WERI-Rb-1 (cell line): ENCODE data around the gene CITED2.

Source experiments
- DNase-seq: peaks from one replicate; pipeline ENCODE4 v3.0.0-alpha.2; 2020
- H3K27ac ChIP-seq: fragments of 250-450 bp; sonication (Bioruptor Pico); 2 replicates; pipeline ENCODE4 v1.5.1; 2020; ENCODE audit warnings: mild to moderate bottlenecking, moderate library complexity
- H3K27me3 ChIP-seq: fragments of 250-450 bp; sonication (Bioruptor Pico); 2 replicates; pipeline ENCODE4 v1.5.1; 2021; ENCODE audit warnings: mild to moderate bottlenecking, low read depth, moderate library complexity; ENCODE audit not compliant: insufficient read depth, severe bottlenecking
- H3K36me3 ChIP-seq: fragments of 250-450 bp; sonication (Bioruptor Pico); 2 replicates; pipeline ENCODE4 v1.5.1; 2020; ENCODE audit warnings: mild to moderate bottlenecking, moderate library complexity
- H3K4me3 ChIP-seq: 2 replicates; pipeline ENCODE4 v1.5.1; 2011; ENCODE audit warnings: low read depth, mild to moderate bottlenecking, control low read depth, low read length
- H3K9me3 ChIP-seq: fragments of 250-450 bp; sonication (Bioruptor Pico); 2 replicates; pipeline ENCODE4 v1.5.1; 2021; ENCODE audit warnings: mild to moderate bottlenecking, moderate library complexity; ENCODE audit not compliant: severe bottlenecking
- CTCF ChIP-seq: IDR thresholded peaks from 2 replicates; pipeline ENCODE4 v1.5.1; 2011; ENCODE audit warnings: low read depth, mild to moderate bottlenecking, control low read depth, inconsistent platforms, low read length

Gene CITED2

GRCh38 chr6:139354189-139354588 lies 20.3 kb downstream of the CITED2 start:
- no peaks in the 10 kb centered on the region for H3K36me3 ChIP-seq
- no peaks in the 10 kb centered on the region for H3K27me3 ChIP-seq
- H3K4me3 ChIP-seq, result no peak overlapping the region
- no peak for TF ChIP-seq CTCF
- H3K9me3 ChIP-seq, result no peaks in the 10 kb centered on the region
- no peak overlapping the region for H3K27ac ChIP-seq
- no peak for DNase-seq

GRCh38 chr6:139349464-139350020 lies 24.9 kb downstream of the CITED2 start:
- Histone ChIP-seq H3K27ac (no peak overlapping the region), H3K36me3 (no peaks in the 10 kb centered on the region), H3K4me3 (no peak overlapping the region), H3K9me3 (no peaks in the 10 kb centered on the region), H3K27me3 (no peaks in the 10 kb centered on the region)
- no peak for DNase-seq
- TF ChIP-seq CTCF, result no peak

- no peak overlapping the region for H3K27ac ChIP-seq
- DNase-seq, result no peak
- no peak for TF ChIP-seq CTCF
- H3K36me3 ChIP-seq, result no peaks in the 10 kb centered on the region
- no peak overlapping the region for H3K4me3 ChIP-seq
- H3K9me3 ChIP-seq, result no peaks in the 10 kb centered on the region
- H3K27me3 ChIP-seq, result no peaks in the 10 kb centered on the region
Measured at GRCh38 chr6:139346392-139346791, 28.1 kb downstream of the CITED2 start.

- Histone ChIP-seq H3K27me3 (no peaks in the 10 kb centered on the region), H3K4me3 (no peak overlapping the region), H3K9me3 (no peaks in the 10 kb centered on the region), H3K27ac (no peak overlapping the region), H3K36me3 (no peaks in the 10 kb centered on the region)
- TF ChIP-seq CTCF, result no peak
- no peak for DNase-seq
Measured at GRCh38 chr6:139344186-139344963, 30.1 kb downstream of the CITED2 start.

DNA sequence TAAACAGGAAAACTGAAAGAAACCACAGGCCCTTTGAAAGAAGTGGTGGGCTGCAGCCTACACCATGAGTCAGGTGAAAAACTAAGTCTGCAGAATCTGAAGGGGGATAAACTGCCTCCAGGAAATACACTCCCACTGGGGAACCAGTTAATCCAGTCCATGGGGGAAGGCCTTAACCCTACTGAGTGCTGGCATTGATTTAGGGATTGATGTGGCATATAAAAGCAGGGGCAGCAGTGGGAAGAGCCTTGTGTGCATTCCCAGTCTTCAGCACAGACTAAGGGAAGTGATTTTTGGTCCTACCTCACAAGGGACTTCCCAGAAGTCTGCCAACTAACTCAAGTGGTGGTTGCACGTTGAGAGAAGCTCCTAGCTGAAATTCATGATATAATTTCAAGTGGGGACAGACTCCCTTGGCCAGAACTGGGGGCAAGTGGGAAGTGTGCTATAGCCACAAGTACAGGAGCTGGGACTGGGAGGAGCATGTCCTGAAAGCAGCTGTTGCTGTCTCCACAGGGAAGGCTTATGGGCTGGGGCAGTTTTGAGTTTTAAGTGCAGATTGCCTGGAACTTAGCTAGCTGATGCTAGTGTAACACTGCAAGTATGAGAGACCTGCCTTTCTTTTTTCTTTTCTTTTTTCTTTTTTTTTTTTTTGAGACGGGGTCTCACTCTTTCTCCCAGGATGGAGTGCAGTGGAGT lies 31.2 kb downstream of the CITED2 start:
- Histone ChIP-seq H3K4me3 (no peak overlapping the region), H3K36me3 (no peaks in the 10 kb centered on the region), H3K27me3 (no peaks in the 10 kb centered on the region), H3K9me3 (no peaks in the 10 kb centered on the region), H3K27ac (no peak overlapping the region)
- no peak for TF ChIP-seq CTCF
- DNase-seq, result no peak
